WTC11 (cell line): ENCODE data around the gene CCDC178.

ENCODE experiments used
- ETV6 ChIP-seq: sonication (generic); formaldehyde crosslinking; IDR thresholded peaks from 2 replicates; pipeline ENCODE4 v1.8.1; 2022; ENCODE audit warnings: mild to moderate bottlenecking, missing genetic modification reagents
- JAZF1 ChIP-seq: fragments of 250-450 bp; sonication (Bioruptor Pico); IDR thresholded peaks from 2 replicates; pipeline ENCODE4 v1.9.0; 2021; ENCODE audit warnings: moderate library complexity, mild to moderate bottlenecking, inconsistent platforms
- ZBTB21 ChIP-seq: sonication (generic); formaldehyde crosslinking; IDR thresholded peaks from 2 replicates; pipeline ENCODE4 v1.8.1; 2023; ENCODE audit warnings: mild to moderate bottlenecking, missing genetic modification reagents, borderline replicate concordance
- TF ChIP-seq, protein P1 (sequence below): sonication (generic); formaldehyde crosslinking; IDR thresholded peaks from 2 replicates; pipeline ENCODE4 v1.8.1; 2023; ENCODE audit warnings: mild to moderate bottlenecking, missing genetic modification reagents, borderline replicate concordance
- TF ChIP-seq, protein P2 (sequence below): fragments of 200-600 bp; IDR thresholded peaks from 2 replicates; pipeline ENCODE4 v1.8.0; 2022; ENCODE audit warnings: antibody characterized with exemption

DNA sequence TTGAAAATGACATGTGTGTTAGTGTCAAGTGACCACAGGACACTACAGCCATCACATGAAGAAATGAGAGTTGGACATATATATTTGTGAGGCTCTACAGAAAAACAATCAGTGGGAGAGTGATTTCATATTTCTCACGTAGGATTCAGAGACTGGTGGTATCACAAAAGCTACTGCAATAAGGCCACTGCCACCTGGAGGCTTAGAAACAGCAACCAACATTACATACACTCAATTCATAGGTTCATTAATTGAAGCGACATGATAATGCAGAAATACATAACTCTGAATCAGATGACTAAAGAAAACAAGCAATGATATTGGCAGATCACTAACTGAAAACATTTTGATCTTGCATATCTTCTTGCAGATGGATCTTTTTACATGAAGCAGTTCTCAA, 419.6 kb downstream of the CCDC178 start:
- TF ChIP-seq, protein P1, sequence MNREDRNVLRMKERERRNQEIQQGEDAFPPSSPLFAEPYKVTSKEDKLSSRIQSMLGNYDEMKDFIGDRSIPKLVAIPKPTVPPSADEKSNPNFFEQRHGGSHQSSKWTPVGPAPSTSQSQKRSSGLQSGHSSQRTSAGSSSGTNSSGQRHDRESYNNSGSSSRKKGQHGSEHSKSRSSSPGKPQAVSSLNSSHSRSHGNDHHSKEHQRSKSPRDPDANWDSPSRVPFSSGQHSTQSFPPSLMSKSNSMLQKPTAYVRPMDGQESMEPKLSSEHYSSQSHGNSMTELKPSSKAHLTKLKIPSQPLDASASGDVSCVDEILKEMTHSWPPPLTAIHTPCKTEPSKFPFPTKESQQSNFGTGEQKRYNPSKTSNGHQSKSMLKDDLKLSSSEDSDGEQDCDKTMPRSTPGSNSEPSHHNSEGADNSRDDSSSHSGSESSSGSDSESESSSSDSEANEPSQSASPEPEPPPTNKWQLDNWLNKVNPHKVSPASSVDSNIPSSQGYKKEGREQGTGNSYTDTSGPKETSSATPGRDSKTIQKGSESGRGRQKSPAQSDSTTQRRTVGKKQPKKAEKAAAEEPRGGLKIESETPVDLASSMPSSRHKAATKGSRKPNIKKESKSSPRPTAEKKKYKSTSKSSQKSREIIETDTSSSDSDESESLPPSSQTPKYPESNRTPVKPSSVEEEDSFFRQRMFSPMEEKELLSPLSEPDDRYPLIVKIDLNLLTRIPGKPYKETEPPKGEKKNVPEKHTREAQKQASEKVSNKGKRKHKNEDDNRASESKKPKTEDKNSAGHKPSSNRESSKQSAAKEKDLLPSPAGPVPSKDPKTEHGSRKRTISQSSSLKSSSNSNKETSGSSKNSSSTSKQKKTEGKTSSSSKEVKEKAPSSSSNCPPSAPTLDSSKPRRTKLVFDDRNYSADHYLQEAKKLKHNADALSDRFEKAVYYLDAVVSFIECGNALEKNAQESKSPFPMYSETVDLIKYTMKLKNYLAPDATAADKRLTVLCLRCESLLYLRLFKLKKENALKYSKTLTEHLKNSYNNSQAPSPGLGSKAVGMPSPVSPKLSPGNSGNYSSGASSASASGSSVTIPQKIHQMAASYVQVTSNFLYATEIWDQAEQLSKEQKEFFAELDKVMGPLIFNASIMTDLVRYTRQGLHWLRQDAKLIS (CRISPR knock-in tag), result no peak
- TF ChIP-seq JAZF1 (CRISPR knock-in tag) (no peak), ZBTB21 (CRISPR knock-in tag) (no peak), ETV6 (no peak)
- TF ChIP-seq, protein P2, sequence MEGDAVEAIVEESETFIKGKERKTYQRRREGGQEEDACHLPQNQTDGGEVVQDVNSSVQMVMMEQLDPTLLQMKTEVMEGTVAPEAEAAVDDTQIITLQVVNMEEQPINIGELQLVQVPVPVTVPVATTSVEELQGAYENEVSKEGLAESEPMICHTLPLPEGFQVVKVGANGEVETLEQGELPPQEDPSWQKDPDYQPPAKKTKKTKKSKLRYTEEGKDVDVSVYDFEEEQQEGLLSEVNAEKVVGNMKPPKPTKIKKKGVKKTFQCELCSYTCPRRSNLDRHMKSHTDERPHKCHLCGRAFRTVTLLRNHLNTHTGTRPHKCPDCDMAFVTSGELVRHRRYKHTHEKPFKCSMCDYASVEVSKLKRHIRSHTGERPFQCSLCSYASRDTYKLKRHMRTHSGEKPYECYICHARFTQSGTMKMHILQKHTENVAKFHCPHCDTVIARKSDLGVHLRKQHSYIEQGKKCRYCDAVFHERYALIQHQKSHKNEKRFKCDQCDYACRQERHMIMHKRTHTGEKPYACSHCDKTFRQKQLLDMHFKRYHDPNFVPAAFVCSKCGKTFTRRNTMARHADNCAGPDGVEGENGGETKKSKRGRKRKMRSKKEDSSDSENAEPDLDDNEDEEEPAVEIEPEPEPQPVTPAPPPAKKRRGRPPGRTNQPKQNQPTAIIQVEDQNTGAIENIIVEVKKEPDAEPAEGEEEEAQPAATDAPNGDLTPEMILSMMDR, result no peak
